ENCODE data around the gene ARL6IP4. TPM values are rescaled to one million over a fixed set of nuclear protein-coding genes. Genes with fewer than 3 reads are reported as not detected.

ARL6IP4 gene
- total and polyA plus RNA-seq, 11 donors: 123 to 325 (median 148) TPM

- H3K27ac ChIP-seq: no peak overlapping the region
- H3K4me3 ChIP-seq: peak overlapping the region in 4 of 12 donors; percentile 85 to 98 (median 96)
Observed at GRCh38 chr12:122976648-122976975, 3.9 kb upstream of the ARL6IP4 start.

DNA sequence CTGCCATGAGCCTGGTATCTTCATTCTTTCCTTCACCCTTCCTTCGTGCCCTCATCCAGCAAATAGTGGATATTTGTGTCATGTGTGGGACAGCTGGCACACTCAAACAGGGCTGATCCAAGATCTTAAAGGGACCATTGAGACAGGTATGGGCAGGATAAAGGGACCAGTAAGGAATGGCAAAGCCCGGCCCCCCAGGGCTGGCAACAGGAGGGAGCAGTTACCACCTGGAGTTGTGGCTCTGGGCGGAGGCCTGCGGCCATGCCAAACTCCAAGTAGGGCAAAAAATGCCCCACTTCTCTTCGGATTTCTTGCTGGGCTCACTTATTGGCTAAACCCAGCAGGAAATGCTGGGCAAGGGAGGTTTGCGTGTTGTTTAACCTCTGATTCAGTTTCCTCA is 3.3 kb upstream of the ARL6IP4 start:
- Histone ChIP-seq H3K36me3 (peaks cover 0 to 15% (median 0%) of the 10 kb centered on the region in 9 donors), H3K9me3 (no peaks in the 10 kb centered on the region), H3K4me3 (peak overlapping the region in 1 of 12 donors; percentile 98), H3K4me1 (peaks cover 9 to 59% (median 43%) of the 10 kb centered on the region in 12 donors), H3K27me3 (no peaks in the 10 kb centered on the region), H3K27ac (no peak overlapping the region)
- intact Hi-C loops (cut with DNase I): loop anchor here in 2 of 10 donors (5.0 kb wide), 2 partner anchors 175 to 255 kb away; partner anchors contain the start of genes MPHOSPH9 (in 1 of the 2), MTRFR (in 1 of the 2) and PITPNM2 (in 1 of the 2)
- 81 to 90% (median 86%) methylated on average over 6 of the region's 6 CpGs for WGBS, 4 donors
- no peak for ATAC-seq
- TF ChIP-seq CTCF (IDR thresholded peaks at IDR 0.05): no peak
- no peak for TF ChIP-seq POLR2A (IDR thresholded peaks at IDR 0.05)
- peak in 1 of 5 donors; percentile 5 for DNase-seq

More at GRCh38 chr12:122976648-122976975, 3.9 kb upstream of the ARL6IP4 start:
- no peaks in the 10 kb centered on the region for H3K27me3 ChIP-seq
- DNase-seq (no peak), ATAC-seq (no peak)
- TF ChIP-seq CTCF (IDR thresholded peaks at IDR 0.05) (no peak), POLR2A (IDR thresholded peaks at IDR 0.05) (no peak)
- H3K9me3 ChIP-seq: no peaks in the 10 kb centered on the region
- peaks cover 0 to 13% (median 0%) of the 10 kb centered on the region in 9 donors for H3K36me3 ChIP-seq
- intact Hi-C loops (cut with DNase I): loop anchor here in 2 of 10 donors (5.0 kb wide), 2 partner anchors 176 to 256 kb away; partner anchors contain the start of genes MPHOSPH9 (in 1 of the 2), MTRFR (in 1 of the 2) and PITPNM2 (in 1 of the 2)
- 80 to 92% (median 86%) methylated on average over 8 to 15 of the region's 15 CpGs for WGBS, 4 donors
- peaks cover 9 to 54% (median 38%) of the 10 kb centered on the region in 12 donors for H3K4me1 ChIP-seq

GRCh38 chr12:122977655-122978392 is 2.7 kb upstream of the ARL6IP4 start:
- Histone ChIP-seq H3K4me3 (no peak overlapping the region), H3K36me3 (peaks cover 0 to 22% (median 5%) of the 10 kb centered on the region in 9 donors), H3K4me1 (peaks cover 14 to 66% (median 49%) of the 10 kb centered on the region in 12 donors), H3K9me3 (no peaks in the 10 kb centered on the region), H3K27ac (no peak overlapping the region), H3K27me3 (no peaks in the 10 kb centered on the region)
- intact Hi-C loops (cut with DNase I): loop anchor here in 3 of 10 donors (2.0 to 5.0 kb wide), 3 partner anchors 173 to 254 kb away; partner anchors contain the start of genes PITPNM2 (in 2 of the 3), MPHOSPH9 (in 1 of the 3) and MTRFR (in 1 of the 3)
- TF ChIP-seq POLR2A (IDR thresholded peaks at IDR 0.05) (no peak), CTCF (IDR thresholded peaks at IDR 0.05) (no peak)
- DNase-seq (peak in 2 of 5 donors; percentile 5 to 55), ATAC-seq (no peak)
- WGBS, 4 donors: 83 to 90% (median 88%) methylated on average over 4 to 9 of the region's 9 CpGs

DNA sequence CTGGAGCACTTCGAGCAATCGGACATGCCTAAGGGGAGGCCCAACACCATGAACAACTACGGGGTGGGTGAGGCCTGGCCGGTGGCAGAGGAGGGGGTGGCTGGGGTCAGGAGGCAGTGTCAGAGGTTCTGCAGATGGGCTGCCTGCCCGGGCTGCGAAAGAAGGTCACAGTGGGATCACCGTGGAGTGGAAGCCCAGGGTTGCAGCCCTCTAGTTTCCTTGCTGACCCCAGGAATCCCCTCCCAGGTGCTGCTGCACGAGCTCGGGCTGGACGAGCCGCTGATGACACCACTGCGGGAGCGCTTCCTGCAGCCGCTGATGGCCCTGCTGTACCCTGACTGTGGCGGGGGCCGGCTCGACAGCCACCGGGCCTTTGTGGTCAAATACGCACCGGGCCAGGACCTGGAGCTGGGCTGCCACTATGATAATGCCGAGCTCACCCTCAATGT is 1.9 kb upstream of the ARL6IP4 start:
- TF ChIP-seq POLR2A (IDR thresholded peaks at IDR 0.05) (no peak), CTCF (IDR thresholded peaks at IDR 0.05) (no peak)
- intact Hi-C loops (cut with DNase I): loop anchor here in 3 of 10 donors (2.0 to 5.0 kb wide), 3 partner anchors 172 to 254 kb away; partner anchors contain the start of genes PITPNM2 (in 2 of the 3), MPHOSPH9 (in 1 of the 3) and MTRFR (in 1 of the 3)
- H3K27me3 ChIP-seq: no peaks in the 10 kb centered on the region
- peaks cover 0 to 28% (median 8%) of the 10 kb centered on the region in 9 donors for H3K36me3 ChIP-seq
- no peaks in the 10 kb centered on the region for H3K9me3 ChIP-seq
- DNase-seq (peak in 1 of 5 donors; percentile 8), ATAC-seq (no peak)
- no peak overlapping the region for H3K27ac ChIP-seq
- H3K4me3 ChIP-seq: no peak overlapping the region
- WGBS, 4 donors: 84 to 89% (median 87%) methylated on average over 7 to 21 of the region's 21 CpGs
- H3K4me1 ChIP-seq: peaks cover 14 to 72% (median 55%) of the 10 kb centered on the region in 12 donors
